ENCODE data around the gene CALB2. TPM values are rescaled to one million over a fixed set of nuclear protein-coding genes. Genes with fewer than 3 reads are reported as not detected.

The CALB2 gene
- total and polyA plus RNA-seq, 7 donors: 1.2 to 8.2 (median 5.2) TPM; not detected in 1

DNA sequence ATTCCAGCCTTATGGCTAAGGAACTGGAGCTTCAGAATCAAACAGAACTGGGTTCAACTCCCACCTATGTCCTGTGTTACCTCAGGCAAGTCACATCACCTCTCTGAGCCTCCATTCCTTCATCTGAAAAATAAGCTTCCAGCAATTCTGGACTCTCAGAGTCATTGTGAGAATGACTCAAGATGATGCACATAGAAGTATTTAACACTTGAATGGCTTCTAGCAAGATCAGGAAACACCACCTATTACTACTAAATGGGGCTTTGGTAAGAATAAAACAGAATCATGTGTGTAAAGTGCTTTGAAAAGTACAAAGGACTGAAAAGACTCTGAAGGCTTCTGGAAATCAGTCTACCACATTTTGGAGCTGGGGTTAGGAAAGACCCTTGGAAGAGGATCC is 30.8 kb upstream of the CALB2 start:
- H3K27ac ChIP-seq: no peak overlapping the region
- intact Hi-C loops (cut with DNase I): no loop called here
- no peak for DNase-seq
- no peaks in the 10 kb centered on the region for H3K36me3 ChIP-seq
- H3K4me3 ChIP-seq: no peak overlapping the region
- no peaks in the 10 kb centered on the region for H3K27me3 ChIP-seq
- no peak for TF ChIP-seq POLR2AphosphoS5 (IDR thresholded peaks at IDR 0.05)
- no peak for TF ChIP-seq POLR2A (IDR thresholded peaks at IDR 0.05)
- no peak for TF ChIP-seq EP300 (IDR thresholded peaks at IDR 0.05)
- TF ChIP-seq, protein P1, sequence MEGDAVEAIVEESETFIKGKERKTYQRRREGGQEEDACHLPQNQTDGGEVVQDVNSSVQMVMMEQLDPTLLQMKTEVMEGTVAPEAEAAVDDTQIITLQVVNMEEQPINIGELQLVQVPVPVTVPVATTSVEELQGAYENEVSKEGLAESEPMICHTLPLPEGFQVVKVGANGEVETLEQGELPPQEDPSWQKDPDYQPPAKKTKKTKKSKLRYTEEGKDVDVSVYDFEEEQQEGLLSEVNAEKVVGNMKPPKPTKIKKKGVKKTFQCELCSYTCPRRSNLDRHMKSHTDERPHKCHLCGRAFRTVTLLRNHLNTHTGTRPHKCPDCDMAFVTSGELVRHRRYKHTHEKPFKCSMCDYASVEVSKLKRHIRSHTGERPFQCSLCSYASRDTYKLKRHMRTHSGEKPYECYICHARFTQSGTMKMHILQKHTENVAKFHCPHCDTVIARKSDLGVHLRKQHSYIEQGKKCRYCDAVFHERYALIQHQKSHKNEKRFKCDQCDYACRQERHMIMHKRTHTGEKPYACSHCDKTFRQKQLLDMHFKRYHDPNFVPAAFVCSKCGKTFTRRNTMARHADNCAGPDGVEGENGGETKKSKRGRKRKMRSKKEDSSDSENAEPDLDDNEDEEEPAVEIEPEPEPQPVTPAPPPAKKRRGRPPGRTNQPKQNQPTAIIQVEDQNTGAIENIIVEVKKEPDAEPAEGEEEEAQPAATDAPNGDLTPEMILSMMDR (IDR thresholded peaks at IDR 0.05): no peak
- peaks cover 0 to 2% (median 0%) of the 10 kb centered on the region in 4 donors for H3K9me3 ChIP-seq
- no peaks in the 10 kb centered on the region for H3K4me1 ChIP-seq

DNA sequence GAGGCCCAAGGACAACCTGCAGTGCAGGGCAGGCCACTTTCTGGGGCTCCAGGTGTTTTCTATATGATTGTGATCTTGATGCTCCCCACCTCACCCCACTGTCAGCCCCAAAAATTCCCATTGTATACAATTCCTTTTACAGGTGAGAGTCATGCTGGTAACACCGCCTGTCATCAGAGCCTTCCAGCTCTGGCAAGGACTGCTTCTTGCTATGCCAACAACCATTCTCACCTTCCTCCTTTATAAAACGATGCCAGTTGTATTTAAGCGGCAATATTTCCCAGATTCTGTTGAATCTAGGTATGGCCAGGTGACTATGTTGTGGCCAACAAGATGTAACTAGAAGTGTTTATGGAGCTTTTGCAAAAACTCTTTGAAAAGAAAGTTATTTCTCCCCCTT is 30.4 kb upstream of the CALB2 start:
- no peak for DNase-seq
- Histone ChIP-seq H3K27me3 (no peaks in the 10 kb centered on the region), H3K4me3 (no peak overlapping the region), H3K36me3 (no peaks in the 10 kb centered on the region), H3K9me3 (peaks cover 0 to 2% (median 0%) of the 10 kb centered on the region in 4 donors), H3K4me1 (no peaks in the 10 kb centered on the region), H3K27ac (no peak overlapping the region)
- WGBS, 2 donors: 86 to 89% methylated on average over 3 of the region's 3 CpGs
- intact Hi-C loops (cut with DNase I): no loop called here
- TF ChIP-seq POLR2A (IDR thresholded peaks at IDR 0.05) (no peak), EP300 (IDR thresholded peaks at IDR 0.05) (no peak), POLR2AphosphoS5 (IDR thresholded peaks at IDR 0.05) (no peak)
- TF ChIP-seq, protein P1 (IDR thresholded peaks at IDR 0.05): no peak

DNA sequence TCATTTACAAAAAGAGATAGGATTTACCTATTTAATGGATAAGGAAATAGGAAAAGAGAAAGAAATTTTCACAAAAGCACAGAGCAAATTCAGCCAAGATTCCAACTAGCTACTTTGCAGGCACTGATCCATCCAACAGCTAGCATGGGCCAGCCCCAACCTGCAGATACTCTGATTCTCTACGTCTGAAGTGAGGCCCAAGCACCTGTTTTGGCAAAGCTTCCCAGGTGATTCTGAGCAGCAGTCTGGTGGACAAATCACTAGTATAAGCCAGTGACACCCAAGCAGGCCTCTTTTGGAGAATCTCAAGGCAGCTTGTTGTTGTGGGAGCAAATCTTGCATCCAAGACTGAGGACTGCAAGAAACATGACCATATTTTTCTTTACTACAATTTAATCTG is 20.9 kb upstream of the CALB2 start:
- Histone ChIP-seq H3K36me3 (no peaks in the 10 kb centered on the region), H3K27ac (no peak overlapping the region), H3K4me1 (no peaks in the 10 kb centered on the region), H3K4me3 (no peak overlapping the region), H3K27me3 (peaks cover 0 to 10% (median 0%) of the 10 kb centered on the region in 3 donors), H3K9me3 (no peaks in the 10 kb centered on the region)
- no peak for DNase-seq
- no peak for TF ChIP-seq POLR2A (IDR thresholded peaks at IDR 0.05)
- TF ChIP-seq, protein P1 (IDR thresholded peaks at IDR 0.05): no peak
- no peak for TF ChIP-seq EP300 (IDR thresholded peaks at IDR 0.05)
- no peak for TF ChIP-seq POLR2AphosphoS5 (IDR thresholded peaks at IDR 0.05)
- whole genome bisulfite sequencing, 2 donors: 44 to 70% methylated on average over 1 of the region's 1 CpG
- intact Hi-C loops (cut with DNase I): no loop called here

DNA sequence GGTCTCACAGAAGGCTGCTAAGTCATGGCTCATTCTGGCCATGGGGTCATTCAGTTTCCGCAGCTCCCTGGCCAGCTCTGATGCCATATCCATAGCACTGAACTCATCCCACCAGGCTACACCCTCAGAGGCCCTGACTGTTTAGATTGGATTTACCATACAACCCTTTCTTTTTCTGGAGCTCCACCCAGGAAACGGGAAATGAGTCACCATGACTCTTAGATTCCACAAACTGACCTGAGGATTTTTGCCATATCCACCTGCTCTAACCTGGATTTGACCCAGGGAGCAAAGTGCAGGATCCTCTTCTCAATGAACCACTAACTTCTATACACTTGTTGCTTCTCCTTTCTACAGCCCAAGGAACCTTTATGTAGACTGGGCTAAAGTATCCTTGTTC is 20.3 kb upstream of the CALB2 start:
- DNase-seq: no peak
- intact Hi-C loops (cut with DNase I): no loop called here
- Histone ChIP-seq H3K4me1 (no peaks in the 10 kb centered on the region), H3K36me3 (no peaks in the 10 kb centered on the region), H3K4me3 (no peak overlapping the region), H3K27ac (no peak overlapping the region), H3K9me3 (no peaks in the 10 kb centered on the region), H3K27me3 (peaks cover 0 to 10% (median 0%) of the 10 kb centered on the region in 3 donors)
- TF ChIP-seq, protein P1 (IDR thresholded peaks at IDR 0.05): no peak
- TF ChIP-seq POLR2AphosphoS5 (IDR thresholded peaks at IDR 0.05) (no peak), POLR2A (IDR thresholded peaks at IDR 0.05) (no peak), EP300 (IDR thresholded peaks at IDR 0.05) (no peak)
- 52 to 76% methylated on average over 2 of the region's 2 CpGs for WGBS, 2 donors

DNA sequence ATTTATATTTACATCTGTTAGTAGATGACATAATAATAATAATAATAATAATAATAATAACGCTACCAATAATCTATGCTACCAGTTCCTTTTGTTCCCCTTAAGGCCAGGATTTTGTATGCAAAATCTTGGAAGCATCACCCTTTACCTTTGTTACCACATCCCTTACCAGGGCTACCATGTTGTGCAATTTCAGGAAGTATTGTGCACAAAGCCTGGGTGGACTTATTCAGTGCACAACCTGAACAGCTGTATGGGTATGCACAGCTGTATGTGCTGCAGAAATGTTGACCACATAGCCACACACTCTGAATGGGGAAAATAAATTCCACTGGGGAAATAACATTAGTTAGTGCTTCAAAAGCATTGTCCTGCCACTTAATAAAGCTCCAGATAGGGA is 19.9 kb upstream of the CALB2 start:
- TF ChIP-seq EP300 (IDR thresholded peaks at IDR 0.05) (no peak), POLR2A (IDR thresholded peaks at IDR 0.05) (no peak), POLR2AphosphoS5 (IDR thresholded peaks at IDR 0.05) (no peak)
- TF ChIP-seq, protein P1 (IDR thresholded peaks at IDR 0.05): no peak

More for the DNA sequence above, 19.9 kb upstream of the CALB2 start:
- no peak for DNase-seq
- 85 to 88% methylated on average over 1 of the region's 1 CpG for WGBS, 2 donors
- Histone ChIP-seq H3K4me3 (no peak overlapping the region), H3K27me3 (peaks cover 0 to 10% (median 0%) of the 10 kb centered on the region in 3 donors), H3K4me1 (no peaks in the 10 kb centered on the region), H3K27ac (no peak overlapping the region), H3K36me3 (no peaks in the 10 kb centered on the region), H3K9me3 (no peaks in the 10 kb centered on the region)
- intact Hi-C loops (cut with DNase I): no loop called here

Data from sigmoid colon (tissue), 7 donors.